ENCODE results near the gene CPA1.
"Not testable (repeated sequence)": the region's sequence is repeated elsewhere in the genome, so short reads cannot be mapped to it uniquely, and the experiment has no call there.

The CPA1 gene

GRCh38 chr7:130376461-130376860, 3.8 kb upstream of the CPA1 start:
- not testable (repeated sequence) for H3K36me3 Mint-ChIP-seq; H3K4me1 Mint-ChIP-seq; ATAC-seq (replicated peaks); H3K27ac Mint-ChIP-seq; H3K4me3 Mint-ChIP-seq; H3K27me3 Mint-ChIP-seq; DNase-seq
- H3K9me3 Mint-ChIP-seq: peaks cover 10 to 12% of the 10 kb centered on the region in 2 donors

GRCh38 chr7:130377178-130377577, 3.1 kb upstream of the CPA1 start:
- DNase-seq (no peak), ATAC-seq (replicated peaks) (no peak)
- no peaks in the 10 kb centered on the region for H3K4me1 Mint-ChIP-seq
- H3K36me3 Mint-ChIP-seq: no peaks in the 10 kb centered on the region
- H3K4me3 Mint-ChIP-seq: no peak overlapping the region
- H3K9me3 Mint-ChIP-seq: peaks cover 10 to 12% of the 10 kb centered on the region in 2 donors
- H3K27ac Mint-ChIP-seq: no peak overlapping the region
- H3K27me3 Mint-ChIP-seq: no peaks in the 10 kb centered on the region

- H3K36me3 Mint-ChIP-seq: no peaks in the 10 kb centered on the region
- peaks cover 10 to 12% of the 10 kb centered on the region in 2 donors for H3K9me3 Mint-ChIP-seq
- no peak overlapping the region for H3K27ac Mint-ChIP-seq
- DNase-seq (no peak), ATAC-seq (replicated peaks) (no peak)
- H3K4me3 Mint-ChIP-seq: no peak overlapping the region
- no peaks in the 10 kb centered on the region for H3K27me3 Mint-ChIP-seq
- no peaks in the 10 kb centered on the region for H3K4me1 Mint-ChIP-seq
Observed at GRCh38 chr7:130379019-130379418, 1.3 kb upstream of the CPA1 start.

- no peak for DNase-seq
- H3K36me3 Mint-ChIP-seq: no peaks in the 10 kb centered on the region
- no peak overlapping the region for H3K4me3 Mint-ChIP-seq
- H3K27ac Mint-ChIP-seq: no peak overlapping the region
- ATAC-seq (replicated peaks): no peak
- peaks cover 10 to 12% of the 10 kb centered on the region in 2 donors for H3K9me3 Mint-ChIP-seq
- peaks cover 0 to 3% of the 10 kb centered on the region in 2 donors for H3K27me3 Mint-ChIP-seq
- H3K4me1 Mint-ChIP-seq: no peaks in the 10 kb centered on the region
Observed at GRCh38 chr7:130379532-130379920, 768 bp upstream of the CPA1 start.

GRCh38 chr7:130380861-130381455, 664 bp downstream of the CPA1 start:
- no peak for DNase-seq
- no peak overlapping the region for H3K27ac Mint-ChIP-seq
- peaks cover 6 to 7% of the 10 kb centered on the region in 2 donors for H3K9me3 Mint-ChIP-seq
- H3K27me3 Mint-ChIP-seq: peaks cover 0 to 3% of the 10 kb centered on the region in 2 donors
- ATAC-seq (replicated peaks): no peak
- H3K36me3 Mint-ChIP-seq: no peaks in the 10 kb centered on the region
- no peaks in the 10 kb centered on the region for H3K4me1 Mint-ChIP-seq
- no peak overlapping the region for H3K4me3 Mint-ChIP-seq

- no peaks in the 10 kb centered on the region for H3K36me3 Mint-ChIP-seq
- H3K4me1 Mint-ChIP-seq: no peaks in the 10 kb centered on the region
- no peak overlapping the region for H3K27ac Mint-ChIP-seq
- H3K27me3 Mint-ChIP-seq: peaks cover 0 to 3% of the 10 kb centered on the region in 2 donors
- DNase-seq (no peak), ATAC-seq (replicated peaks) (no peak)
- H3K4me3 Mint-ChIP-seq: no peak overlapping the region
- peaks cover under 1% of the 10 kb centered on the region in 2 donors for H3K9me3 Mint-ChIP-seq
Observed at GRCh38 chr7:130381468-130382312, 1.4 kb downstream of the CPA1 start.

GRCh38 chr7:130383187-130383980, 3.1 kb downstream of the CPA1 start:
- DNase-seq (no peak), ATAC-seq (replicated peaks) (no peak)
- Mint-ChIP-seq H3K27ac (no peak overlapping the region), H3K4me3 (no peak overlapping the region), H3K36me3 (no peaks in the 10 kb centered on the region), H3K27me3 (peaks cover 3 to 5% of the 10 kb centered on the region in 2 donors), H3K4me1 (no peaks in the 10 kb centered on the region), H3K9me3 (peaks cover 0 to 1% of the 10 kb centered on the region in 2 donors)

GRCh38 chr7:130384371-130384801, 4.1 kb downstream of the CPA1 start:
- Mint-ChIP-seq H3K4me3 (no peak overlapping the region), H3K36me3 (no peaks in the 10 kb centered on the region), H3K4me1 (no peaks in the 10 kb centered on the region), H3K27me3 (peaks cover 3 to 5% of the 10 kb centered on the region in 2 donors), H3K9me3 (peaks cover 3 to 4% of the 10 kb centered on the region in 2 donors), H3K27ac (no peak overlapping the region)
- no peak for DNase-seq
- ATAC-seq (replicated peaks): no peak

GRCh38 chr7:130384841-130385599, 4.7 kb downstream of the CPA1 start:
- Mint-ChIP-seq H3K27ac (no peak overlapping the region), H3K4me1 (no peaks in the 10 kb centered on the region), H3K9me3 (peaks cover 3 to 4% of the 10 kb centered on the region in 2 donors), H3K36me3 (no peaks in the 10 kb centered on the region), H3K27me3 (peaks cover 3 to 5% of the 10 kb centered on the region in 2 donors), H3K4me3 (no peak overlapping the region)
- DNase-seq: no peak
- ATAC-seq (replicated peaks): no peak

GRCh38 chr7:130385600-130386066, 5.3 kb downstream of the CPA1 start:
- Mint-ChIP-seq H3K4me1 (no peaks in the 10 kb centered on the region), H3K36me3 (no peaks in the 10 kb centered on the region), H3K27ac (no peak overlapping the region), H3K4me3 (no peak overlapping the region), H3K9me3 (peaks cover 3 to 4% of the 10 kb centered on the region in 2 donors), H3K27me3 (peaks cover 3 to 5% of the 10 kb centered on the region in 2 donors)
- ATAC-seq (replicated peaks) (no peak), DNase-seq (no peak)

GRCh38 chr7:130386876-130387275, 6.6 kb downstream of the CPA1 start:
- DNase-seq (no peak), ATAC-seq (replicated peaks) (no peak)
- Mint-ChIP-seq H3K27ac (no peak overlapping the region), H3K9me3 (peaks cover 3 to 4% of the 10 kb centered on the region in 2 donors), H3K27me3 (peaks cover 3 to 5% of the 10 kb centered on the region in 2 donors), H3K36me3 (no peaks in the 10 kb centered on the region), H3K4me3 (no peak overlapping the region), H3K4me1 (no peaks in the 10 kb centered on the region)

GRCh38 chr7:130387306-130387627, 7.0 kb downstream of the CPA1 start:
- Mint-ChIP-seq H3K9me3 (peaks cover 3 to 4% of the 10 kb centered on the region in 2 donors), H3K4me1 (no peaks in the 10 kb centered on the region), H3K27ac (no peak overlapping the region), H3K27me3 (peaks cover 3 to 5% of the 10 kb centered on the region in 2 donors), H3K4me3 (no peak overlapping the region), H3K36me3 (no peaks in the 10 kb centered on the region)
- ATAC-seq (replicated peaks) (no peak), DNase-seq (no peak)

- DNase-seq (no peak), ATAC-seq (replicated peaks) (no peak)
- Mint-ChIP-seq H3K9me3 (peaks cover 3 to 4% of the 10 kb centered on the region in 2 donors), H3K27ac (no peak overlapping the region), H3K27me3 (peaks cover 3 to 5% of the 10 kb centered on the region in 2 donors), H3K4me3 (no peak overlapping the region), H3K4me1 (no peaks in the 10 kb centered on the region), H3K36me3 (no peaks in the 10 kb centered on the region)
Observed at GRCh38 chr7:130387628-130388403, 7.5 kb downstream of the CPA1 start.
